Measurements from ENCODE around the gene TXNDC2.
A peak's percentile ranks its signal among the peaks of the same experiment; 100 is the strongest.

TXNDC2 gene

DNA sequence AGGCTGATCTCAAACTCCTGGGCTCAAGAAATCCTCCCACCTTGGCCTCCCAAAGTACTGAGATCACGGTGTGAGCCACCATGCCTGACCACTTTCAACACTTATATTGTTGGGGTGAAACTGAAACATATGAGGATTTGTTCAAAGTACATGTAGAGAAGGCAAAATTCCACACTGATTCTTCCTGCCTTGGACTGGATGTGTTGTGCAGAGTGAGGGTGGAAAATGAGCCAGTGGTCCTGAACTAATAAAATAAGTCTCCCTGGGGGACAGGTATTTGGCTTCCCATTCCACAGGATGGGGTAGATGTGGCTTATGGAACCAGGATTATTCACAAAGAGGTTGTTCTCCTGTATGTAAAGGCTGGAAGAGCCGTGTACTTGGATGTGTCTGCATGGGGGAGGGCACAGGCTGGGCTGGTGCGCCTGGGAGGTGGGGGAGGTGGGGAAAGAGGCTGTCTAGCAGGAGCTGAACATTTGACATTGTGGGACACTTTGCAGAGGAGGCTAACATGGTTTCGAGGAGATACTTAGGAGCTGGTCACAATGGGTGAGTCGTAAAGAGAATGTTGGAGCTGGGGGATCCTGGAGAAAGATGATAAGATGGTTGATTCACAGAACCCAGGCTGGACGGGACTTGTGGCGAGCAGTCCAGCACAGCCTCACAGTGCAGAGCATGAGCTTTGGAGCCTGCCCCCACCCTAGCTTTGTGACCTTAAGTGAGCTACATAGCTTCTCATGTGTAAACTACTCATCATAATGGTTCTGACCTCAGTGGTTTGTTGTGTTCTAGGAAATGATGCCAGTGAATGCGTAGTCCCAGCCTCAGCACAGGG lies at the start of gene TXNDC2:
Gene TXNDC2, plus strand, starts transcription at position 804 of the 835 bp plus-strand sequence. CDS start 708 bp downstream, outside the sequence.
- DNase-seq (ENCODE audit: insufficient read length, low spot score) (no peak), FAIRE-seq (no peak)
- no peak for TF ChIP-seq POLR2A (IDR thresholded peaks at IDR 0.05; ENCODE audit: low read depth, low read length)

- DNase-seq (ENCODE audit: insufficient read length, low spot score) (peak; percentile 18), FAIRE-seq (no peak)
- no peak for TF ChIP-seq POLR2A (IDR thresholded peaks at IDR 0.05; ENCODE audit: low read depth, low read length)
Measured at GRCh38 chr18:9838144-9838877, 47.5 kb upstream of the TXNDC2 start.

- no peak for FAIRE-seq
- TF ChIP-seq POLR2A (IDR thresholded peaks at IDR 0.05; ENCODE audit: low read depth, low read length) = no peak
Measured at GRCh38 chr18:9839211-9839610, 46.6 kb upstream of the TXNDC2 start.

GRCh38 chr18:9839853-9840252 lies 45.9 kb upstream of the TXNDC2 start:
- no peak for TF ChIP-seq POLR2A (IDR thresholded peaks at IDR 0.05; ENCODE audit: low read depth, low read length)
- FAIRE-seq = no peak
- DNase-seq (ENCODE audit: insufficient read length, low spot score) = no peak

More at GRCh38 chr18:9839211-9839610, 46.6 kb upstream of the TXNDC2 start:
- DNase-seq (ENCODE audit: insufficient read length, low spot score) = no peak

DNA sequence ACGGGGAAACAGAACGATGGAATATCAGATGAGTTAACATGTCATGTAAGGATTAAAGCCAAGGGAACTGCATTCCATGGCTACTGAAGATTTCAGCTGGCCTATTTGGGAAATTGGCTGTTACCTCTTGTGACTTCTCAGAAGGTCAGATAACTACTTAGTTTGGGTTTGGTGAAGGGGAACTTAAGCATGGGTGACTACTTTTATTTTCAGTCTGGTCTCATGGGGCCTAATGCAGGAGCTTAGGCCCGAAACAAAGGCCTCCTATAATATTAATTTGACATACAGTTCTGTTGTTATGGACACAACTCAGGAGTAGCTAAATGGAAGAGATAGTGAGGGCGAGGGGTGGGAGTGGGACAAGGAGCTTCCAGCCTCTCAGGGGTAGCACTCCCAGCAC lies 44.0 kb upstream of the TXNDC2 start:
- FAIRE-seq = no peak
- DNase-seq (ENCODE audit: insufficient read length, low spot score) = no peak
- no peak for TF ChIP-seq POLR2A (IDR thresholded peaks at IDR 0.05; ENCODE audit: low read depth, low read length)

GRCh38 chr18:9842448-9842847 lies 43.3 kb upstream of the TXNDC2 start:
- DNase-seq (ENCODE audit: insufficient read length, low spot score) = no peak
- no peak for TF ChIP-seq POLR2A (IDR thresholded peaks at IDR 0.05; ENCODE audit: low read depth, low read length)
- FAIRE-seq = no peak

- DNase-seq (ENCODE audit: insufficient read length, low spot score) = no peak
- TF ChIP-seq POLR2A (IDR thresholded peaks at IDR 0.05; ENCODE audit: low read depth, low read length) = no peak
- no peak for FAIRE-seq
Measured at GRCh38 chr18:9845256-9845655, 40.5 kb upstream of the TXNDC2 start.

DNA sequence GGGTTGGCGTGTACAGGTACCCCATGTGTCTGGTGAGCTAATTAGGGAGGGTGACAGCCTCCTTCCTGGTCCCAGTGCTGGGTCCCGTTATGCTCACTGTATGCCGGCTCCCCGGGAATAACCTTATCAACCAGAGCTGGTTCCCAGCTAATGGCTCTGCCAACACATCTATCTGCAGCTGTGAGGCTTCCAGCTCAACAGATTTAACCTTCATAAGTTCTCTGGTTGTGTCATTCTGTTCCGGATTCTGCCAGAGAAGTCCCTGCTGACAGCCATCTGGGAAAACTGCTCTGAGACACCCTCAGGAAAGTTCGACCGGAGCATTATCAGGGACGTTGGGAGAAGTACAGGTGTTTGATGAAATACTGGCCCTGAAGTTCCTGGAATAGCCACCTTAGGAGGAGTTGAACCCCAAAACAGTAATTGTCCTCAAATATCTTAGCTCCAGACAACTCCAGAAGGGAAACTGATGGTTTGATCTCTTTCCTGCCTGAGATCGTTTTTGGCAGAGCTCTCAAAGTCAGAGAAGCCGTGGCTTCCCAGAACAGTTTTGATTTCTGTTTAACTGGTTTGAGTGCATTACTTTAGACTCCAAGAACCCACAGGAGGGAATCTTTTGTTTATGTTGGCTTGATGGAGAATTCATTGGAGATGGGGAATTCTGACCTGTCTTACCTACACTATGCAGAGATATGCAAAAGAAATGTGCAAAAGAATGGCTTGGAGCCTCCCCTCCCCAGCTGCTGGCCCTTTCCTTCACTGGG lies 39.4 kb upstream of the TXNDC2 start:
- TF ChIP-seq POLR2A (IDR thresholded peaks at IDR 0.05; ENCODE audit: low read depth, low read length) = no peak
- FAIRE-seq (no peak), DNase-seq (ENCODE audit: insufficient read length, low spot score) (no peak)

DNA sequence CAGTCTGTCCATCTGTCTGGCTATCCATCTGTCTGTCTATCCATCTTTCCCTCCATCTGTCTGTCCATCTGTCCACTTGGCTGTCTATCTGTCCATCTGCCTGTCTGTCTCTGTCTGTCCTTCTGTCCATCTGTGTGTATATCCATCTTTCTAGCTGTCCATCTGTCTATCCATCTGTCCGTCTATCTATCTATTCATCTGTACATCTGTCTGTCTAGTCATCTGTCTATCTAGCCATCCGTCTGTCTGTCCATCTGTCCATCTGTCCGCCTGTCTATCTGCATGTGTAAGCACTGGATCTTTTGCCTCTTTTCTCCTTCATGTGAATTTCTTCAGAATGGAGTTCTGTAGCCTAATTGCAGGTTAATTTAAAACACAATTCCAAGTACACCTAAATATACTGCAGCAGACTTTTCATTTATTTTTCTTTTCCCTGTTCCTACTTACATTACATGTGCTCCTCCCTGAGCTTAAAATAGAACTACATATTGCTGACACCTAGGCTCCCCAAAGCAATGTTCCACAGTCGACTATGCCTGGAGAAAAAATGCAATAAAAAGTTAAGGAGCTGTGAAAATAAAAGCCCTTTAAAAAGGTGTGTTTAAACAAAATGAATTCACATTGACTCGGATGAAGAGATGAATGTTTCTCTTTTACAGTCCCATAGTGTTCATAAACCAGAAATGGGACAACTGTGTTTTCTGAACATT lies 37.4 kb upstream of the TXNDC2 start:
- no peak for DNase-seq (ENCODE audit: insufficient read length, low spot score)
- TF ChIP-seq POLR2A (IDR thresholded peaks at IDR 0.05; ENCODE audit: low read depth, low read length) = no peak
- FAIRE-seq = no peak

DNA sequence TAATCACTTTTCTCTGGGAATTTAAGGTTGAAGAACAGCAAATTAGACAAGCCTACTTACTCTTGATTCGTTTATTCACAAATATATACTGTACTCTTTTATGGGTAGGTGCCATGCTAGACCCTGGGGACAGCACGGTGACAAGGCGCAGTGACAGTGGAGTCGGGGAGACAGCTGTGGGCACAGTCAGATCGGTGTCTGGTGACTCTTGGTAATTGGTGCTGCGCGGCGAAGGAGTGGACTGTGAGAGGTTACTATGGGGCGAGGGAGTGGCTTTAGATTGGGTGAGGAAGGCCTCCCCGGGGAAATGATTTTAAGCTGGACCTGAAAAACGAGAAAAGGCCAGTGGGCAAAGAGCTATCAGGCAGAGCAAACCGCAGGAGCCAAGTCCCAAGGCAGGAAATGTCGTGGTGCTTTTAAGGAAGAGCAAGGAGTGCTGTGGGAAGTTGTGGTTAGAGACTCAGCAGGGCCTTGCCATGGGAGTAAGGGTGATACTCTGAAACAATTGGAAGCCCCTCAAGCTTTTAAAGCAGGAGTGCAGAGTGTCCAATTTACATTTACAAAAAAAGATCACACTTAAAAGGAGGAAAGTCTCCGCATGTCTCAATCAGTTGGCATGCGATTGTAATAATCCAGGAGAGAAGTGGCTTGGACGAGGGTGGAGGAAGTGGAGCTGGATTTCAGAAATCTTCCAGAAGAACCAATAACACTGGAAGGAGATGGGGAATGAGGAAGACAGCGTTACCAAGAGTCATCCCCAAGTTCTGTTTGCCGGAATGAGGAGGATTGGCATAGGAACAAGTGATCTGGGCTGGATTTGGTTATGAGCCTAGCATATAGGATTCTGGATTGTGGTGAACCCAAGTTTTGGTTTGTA lies 36.1 kb upstream of the TXNDC2 start:
- no peak for TF ChIP-seq POLR2A (IDR thresholded peaks at IDR 0.05; ENCODE audit: low read depth, low read length)
- DNase-seq (ENCODE audit: insufficient read length, low spot score) = no peak
- no peak for FAIRE-seq

- DNase-seq (ENCODE audit: insufficient read length, low spot score) (no peak), FAIRE-seq (no peak)
- no peak for TF ChIP-seq POLR2A (IDR thresholded peaks at IDR 0.05; ENCODE audit: low read depth, low read length)
Measured at GRCh38 chr18:9850309-9850708, 35.5 kb upstream of the TXNDC2 start.

- TF ChIP-seq POLR2A (IDR thresholded peaks at IDR 0.05; ENCODE audit: low read depth, low read length) = no peak
- DNase-seq (ENCODE audit: insufficient read length, low spot score) (no peak), FAIRE-seq (no peak)
Measured at GRCh38 chr18:9851511-9851910, 34.3 kb upstream of the TXNDC2 start.

Measured in H54 (cell line).